Measurements from ENCODE around the gene MED13L.

MED13L gene

DNA sequence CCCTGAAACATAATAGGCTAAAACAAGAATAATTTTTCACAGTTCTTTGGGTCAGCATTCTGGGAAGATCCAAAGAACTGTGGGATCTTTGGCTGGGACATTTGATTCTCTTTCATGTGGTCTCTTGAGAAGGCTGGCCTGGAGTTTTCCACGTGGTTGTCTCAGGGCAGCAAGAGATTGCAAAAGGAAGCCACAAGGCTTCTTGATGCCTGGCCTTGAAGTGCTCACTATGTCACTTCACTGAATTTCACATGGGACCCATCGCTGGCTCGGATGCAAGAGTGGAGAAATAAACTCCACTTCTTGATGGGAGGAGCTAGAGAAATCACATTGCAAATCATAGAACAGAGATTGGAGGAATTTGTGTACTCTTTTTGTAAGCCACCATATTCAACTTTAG lies 343.4 kb downstream of the MED13L start:
- DNase-seq = no peak

DNA sequence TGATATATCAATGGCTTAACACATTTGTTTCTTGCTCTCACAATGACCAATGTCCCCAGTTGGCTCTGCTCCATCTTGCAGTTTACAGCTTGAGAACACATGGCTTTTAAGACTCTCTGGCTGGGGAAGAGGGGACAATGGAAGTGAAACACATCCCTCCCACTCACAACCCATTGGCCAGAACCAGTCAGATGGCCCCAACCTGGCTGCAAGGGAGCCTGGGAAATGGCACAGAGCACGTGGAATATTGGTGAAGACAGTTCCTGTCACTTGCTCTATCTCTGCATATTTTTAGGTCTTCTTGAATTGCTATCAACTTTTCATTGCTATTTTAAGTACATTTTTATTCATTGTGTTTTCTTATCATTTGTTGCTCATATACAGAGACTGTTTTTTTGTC lies 345.4 kb downstream of the MED13L start:
- no peak for DNase-seq

DNA sequence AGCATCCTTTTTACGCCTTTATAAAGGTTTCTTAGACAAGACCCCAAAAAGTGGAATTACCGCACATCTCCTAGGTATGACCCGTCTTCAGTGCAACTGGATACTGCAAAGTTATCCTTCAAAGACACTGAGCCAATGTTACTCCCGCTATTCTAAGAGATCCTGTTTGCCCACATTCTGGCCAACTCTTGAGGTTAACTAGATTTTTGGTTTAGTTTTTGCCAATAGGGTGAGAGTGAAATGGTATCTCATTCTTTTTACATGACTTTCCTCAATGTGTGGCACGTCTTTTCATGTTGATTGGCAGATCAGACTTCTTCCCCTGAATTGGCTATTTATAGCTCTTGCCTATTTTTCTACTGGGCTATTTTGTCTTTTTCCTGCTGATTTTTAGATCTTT lies 347.2 kb downstream of the MED13L start:
- no peak for DNase-seq

DNA sequence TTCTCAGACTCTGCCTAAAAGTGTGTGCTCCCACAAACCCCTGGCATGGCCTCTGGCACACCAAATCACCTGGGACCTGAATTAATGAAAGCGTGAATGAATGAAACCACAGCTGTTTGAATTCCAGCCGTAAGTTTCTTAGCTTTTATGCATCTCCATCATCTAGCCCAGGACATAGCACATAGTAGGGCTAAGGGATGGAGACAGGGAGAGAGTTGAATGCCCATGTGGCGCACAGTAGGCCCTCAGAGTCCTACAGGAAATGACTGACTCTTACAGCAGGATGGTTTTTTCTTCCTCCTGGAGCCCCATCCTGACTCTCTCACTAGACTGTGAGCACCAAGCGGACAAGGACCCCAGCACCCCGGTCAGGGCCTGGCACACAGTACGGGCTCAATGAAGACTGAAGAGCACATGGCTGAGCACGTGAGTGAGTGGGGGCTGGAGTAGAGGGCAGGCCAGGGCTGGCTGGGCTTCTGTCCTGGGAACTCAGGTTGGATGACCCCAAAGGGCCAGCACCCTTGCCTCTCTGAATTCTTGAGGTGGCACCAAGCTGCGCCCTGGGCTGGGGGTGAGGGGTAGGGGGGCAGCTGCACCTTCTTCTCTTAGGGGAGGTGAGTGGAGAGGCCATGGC lies 351.3 kb downstream of the MED13L start:
- no peak for DNase-seq

DNA sequence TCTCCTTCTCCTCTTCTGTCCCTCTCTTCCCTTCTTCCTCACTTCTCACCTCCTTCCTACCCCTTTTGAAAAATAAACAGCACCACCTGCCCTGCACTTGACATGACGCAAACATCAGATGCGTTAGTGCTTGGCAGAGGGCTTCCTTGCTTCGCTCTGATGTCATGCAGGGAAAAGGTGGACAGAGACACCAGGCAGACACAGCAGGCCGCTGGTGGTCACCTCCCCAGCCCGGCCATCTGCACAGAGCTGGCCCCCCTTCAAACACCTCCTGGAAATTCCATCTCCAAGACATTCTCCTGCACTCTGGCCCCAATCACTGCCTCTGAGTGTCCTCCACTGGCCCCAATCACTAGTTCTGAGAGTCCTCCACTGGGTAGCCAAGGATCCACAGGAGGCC lies 353.6 kb downstream of the MED13L start:
- DNase-seq = no peak

DNA sequence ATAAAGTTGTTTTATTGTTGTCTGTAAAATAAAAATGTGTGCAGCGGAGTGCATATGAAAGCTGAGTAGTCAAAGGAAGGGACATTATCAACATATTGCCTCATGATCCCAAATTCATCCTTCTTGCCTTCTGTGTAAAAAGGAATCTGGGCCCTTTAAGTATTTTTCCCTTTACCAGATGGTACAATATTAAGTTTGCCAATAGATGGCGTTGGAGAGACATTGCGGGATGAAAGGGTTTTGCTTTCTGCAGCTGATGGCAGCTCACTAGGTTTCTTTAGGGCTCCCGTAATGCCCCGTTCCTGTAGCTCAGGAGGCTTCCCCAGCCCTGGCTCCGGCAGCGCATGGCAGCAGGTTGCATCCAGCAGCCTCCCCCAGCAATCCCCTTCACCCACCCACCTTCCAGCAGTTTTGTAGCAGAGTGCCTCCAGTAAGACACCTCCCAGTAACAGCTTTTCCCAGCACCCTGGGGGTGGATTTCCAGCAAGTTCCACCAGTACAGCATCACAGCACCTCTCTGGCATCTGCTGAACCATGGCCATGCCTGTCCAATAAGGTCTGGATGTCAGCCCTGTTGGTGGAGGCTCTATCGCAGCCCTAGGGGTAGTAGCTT lies 354.4 kb downstream of the MED13L start:
- DNase-seq = peak; percentile 45

DNA sequence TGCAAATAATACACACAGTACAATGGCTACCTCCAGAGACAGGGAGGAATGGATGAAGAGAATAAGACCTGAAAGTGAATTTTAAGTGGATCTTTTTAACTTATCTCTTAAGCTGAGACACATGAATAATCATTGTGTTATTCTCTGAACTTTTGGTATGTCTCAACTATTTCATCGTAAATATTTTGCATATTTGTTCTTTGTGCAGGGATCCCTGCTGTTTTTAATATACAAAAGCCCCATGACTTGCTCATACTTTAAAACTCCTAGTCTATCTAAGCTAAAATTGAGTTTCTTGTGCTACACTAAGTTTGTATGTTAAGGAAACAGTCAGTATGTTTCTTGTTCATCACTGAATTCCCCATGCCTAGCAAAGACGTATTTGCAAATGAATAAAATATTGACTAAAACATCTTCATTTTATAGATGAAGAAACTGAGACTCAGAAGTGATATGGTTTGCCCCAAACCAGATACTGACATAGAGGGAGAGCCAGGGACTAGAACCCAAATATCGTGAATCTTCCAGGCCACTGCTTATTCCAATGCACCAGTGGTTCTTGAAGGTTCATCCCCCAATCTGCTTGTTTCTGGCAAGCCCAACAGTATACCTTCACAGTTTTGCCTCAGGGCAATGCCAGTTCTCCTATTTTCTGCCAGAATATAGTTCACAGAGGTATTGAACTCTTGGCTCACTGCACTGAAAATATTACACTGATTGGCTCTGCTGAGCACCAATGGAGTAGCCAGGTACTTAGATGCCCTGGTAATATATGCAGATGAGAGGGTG lies 356.9 kb downstream of the MED13L start:
- DNase-seq = no peak

DNA sequence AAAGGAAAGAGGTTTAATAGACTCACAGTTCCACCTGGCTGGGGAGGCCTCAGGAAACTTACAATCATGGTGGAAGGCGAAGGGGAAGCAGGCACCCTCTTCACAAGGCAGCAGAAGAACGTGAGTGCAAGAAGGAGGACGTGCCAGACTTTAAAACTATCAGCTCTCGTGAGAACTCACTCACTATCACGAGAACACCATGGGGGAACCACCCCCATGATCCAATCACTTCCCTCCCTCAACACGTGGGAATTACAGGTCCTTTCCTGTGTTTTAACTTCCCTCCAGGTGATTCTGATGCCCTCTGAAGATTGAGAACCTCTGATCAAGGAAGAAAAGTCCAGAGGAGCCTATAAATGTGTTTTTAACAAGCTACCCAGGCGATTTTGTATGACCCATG lies 358.7 kb downstream of the MED13L start:
- no peak for DNase-seq

DNA sequence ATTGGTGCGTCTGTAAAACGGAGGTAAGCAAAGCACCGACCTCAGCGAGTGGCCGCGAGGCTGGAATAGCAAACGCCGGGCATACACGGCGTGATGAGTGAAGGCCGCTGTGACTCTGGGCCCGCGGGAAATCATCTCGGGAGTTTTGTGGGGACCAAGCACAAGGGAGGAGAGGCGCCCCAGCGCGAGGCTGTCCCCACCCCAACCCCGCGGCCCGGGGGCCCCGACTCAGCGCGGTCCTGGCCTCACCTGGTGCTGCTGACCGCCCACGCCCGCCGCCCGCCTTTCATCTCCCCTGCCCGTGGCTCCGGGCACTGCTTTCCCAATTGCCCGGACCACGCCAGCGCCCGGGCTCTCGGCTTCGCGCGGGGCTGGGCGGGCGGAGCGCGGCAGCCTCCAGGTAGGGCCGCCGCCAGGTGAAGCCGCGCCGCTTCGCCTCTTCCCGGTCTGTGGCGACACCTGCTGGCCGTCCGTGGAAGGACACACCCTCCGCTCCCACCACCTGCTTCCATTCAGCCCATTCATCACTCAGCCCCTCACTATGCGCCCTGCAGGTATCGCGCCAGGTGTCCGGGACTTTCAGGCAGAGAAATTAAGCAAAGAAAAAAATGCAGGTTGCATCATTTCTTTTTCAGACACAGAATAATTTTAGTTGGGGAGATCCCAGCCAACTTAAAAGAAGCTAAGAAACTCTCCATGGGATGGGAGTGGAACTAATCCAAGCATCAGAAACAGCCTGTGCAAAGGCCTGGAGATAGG lies 360.4 kb downstream of the MED13L start:
- DNase-seq = peak; percentile 40

DNA sequence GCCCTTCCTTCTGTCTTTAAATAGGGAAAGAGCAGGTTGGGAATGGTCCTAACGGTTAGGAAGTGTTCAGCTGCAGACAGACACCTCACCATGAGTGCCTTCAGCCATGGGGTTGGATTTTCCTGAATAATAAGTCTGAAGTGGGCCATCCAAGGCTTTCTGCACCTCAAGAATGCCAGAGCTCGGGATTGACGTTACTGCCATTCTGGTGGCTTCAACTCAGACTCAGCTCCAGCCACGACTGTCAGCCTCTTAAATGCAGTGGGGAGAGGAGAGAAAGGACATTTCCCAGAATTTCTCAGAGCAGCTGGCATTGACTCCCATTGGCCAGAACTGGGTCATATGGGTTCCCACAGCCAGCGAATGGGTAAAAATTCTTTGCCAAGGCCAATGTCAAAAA lies 363.4 kb downstream of the MED13L start:
- DNase-seq = no peak

DNA sequence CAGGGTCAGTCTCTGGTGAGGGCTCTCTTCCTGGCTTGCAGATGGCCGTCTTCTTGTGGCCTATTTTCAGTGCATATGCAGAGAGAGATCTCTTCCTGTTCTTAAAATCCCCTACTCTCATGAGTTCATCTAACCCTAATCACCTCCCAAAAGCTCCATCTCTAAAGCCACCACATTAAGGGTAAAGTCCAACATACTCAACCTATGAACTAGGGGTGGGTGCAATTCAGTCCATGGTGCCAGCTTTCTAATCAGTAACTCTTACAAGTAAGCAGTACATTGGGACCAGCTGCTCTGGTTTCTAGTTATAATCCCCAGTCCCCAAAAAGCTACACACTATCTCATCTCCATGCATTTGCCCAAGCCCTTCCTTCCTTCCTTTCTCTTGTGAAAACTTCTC lies 365.1 kb downstream of the MED13L start:
- no peak for DNase-seq

DNA sequence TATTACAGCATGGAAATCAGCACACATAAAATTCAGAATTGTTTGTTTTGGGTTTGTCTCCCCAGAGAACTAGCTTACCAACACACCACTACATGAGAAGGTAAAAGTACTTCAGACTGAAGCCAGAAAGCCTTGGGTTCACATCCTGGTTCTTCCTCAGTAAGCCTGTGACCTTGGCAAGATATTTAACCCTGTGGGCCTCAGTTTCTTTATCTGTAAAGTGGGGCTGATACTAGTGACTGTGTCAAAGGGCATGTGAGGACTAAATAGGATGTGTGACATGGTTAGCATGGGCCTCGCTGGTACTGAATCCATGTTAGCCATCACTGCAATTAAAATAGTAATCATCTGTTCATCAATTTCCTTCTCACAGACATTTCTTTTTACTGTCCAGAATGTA lies 366.1 kb downstream of the MED13L start:
- no peak for DNase-seq

DNA sequence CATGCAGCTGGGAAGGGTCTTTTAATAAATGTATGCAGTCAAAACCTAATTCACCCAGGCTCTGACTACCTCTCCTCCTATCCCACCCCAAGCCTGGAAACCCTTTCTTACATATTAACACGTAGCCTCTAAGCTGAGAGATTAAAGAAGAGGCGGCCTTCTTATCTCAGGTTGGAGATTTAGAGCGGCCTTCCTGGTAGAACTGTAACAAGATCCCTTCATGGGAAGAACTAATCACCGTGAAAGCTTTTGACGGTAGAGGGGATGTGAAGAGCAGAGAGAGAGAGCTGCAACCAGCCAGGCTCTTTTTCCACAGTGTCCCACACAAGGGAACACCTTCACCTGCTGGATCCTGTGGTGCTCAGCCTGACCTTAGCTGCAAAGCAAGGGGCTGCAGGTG lies 367.4 kb downstream of the MED13L start:
- DNase-seq = no peak

Measured in suppressor macrophage treated with lipopolysaccharide for 4 hours (primary cell).